ENCODE measurements around the gene KRTAP9-7.

- TF ChIP-seq, protein P1, sequence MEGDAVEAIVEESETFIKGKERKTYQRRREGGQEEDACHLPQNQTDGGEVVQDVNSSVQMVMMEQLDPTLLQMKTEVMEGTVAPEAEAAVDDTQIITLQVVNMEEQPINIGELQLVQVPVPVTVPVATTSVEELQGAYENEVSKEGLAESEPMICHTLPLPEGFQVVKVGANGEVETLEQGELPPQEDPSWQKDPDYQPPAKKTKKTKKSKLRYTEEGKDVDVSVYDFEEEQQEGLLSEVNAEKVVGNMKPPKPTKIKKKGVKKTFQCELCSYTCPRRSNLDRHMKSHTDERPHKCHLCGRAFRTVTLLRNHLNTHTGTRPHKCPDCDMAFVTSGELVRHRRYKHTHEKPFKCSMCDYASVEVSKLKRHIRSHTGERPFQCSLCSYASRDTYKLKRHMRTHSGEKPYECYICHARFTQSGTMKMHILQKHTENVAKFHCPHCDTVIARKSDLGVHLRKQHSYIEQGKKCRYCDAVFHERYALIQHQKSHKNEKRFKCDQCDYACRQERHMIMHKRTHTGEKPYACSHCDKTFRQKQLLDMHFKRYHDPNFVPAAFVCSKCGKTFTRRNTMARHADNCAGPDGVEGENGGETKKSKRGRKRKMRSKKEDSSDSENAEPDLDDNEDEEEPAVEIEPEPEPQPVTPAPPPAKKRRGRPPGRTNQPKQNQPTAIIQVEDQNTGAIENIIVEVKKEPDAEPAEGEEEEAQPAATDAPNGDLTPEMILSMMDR (IDR thresholded peaks at IDR 0.05): peak in 5 of 6 experiments; percentile 76 to 91 (median 86)
- TF ChIP-seq POLR2A (IDR thresholded peaks at IDR 0.05): no peak
Observed at GRCh38 chr17:41322094-41322902, 46.8 kb downstream of the KRTAP9-7 start.

Data from esophagus squamous epithelium (tissue), 4 donors.